ENCODE measurements around the gene SFRP2.

SFRP2 gene

GRCh38 chr4:153809916-153810810 lies 21.3 kb upstream of the SFRP2 start:
- TF ChIP-seq GATA1 (IDR thresholded peaks at IDR 0.05; ENCODE audit: low read depth, low read length): no peak
- no peak for TF ChIP-seq POLR2A (IDR thresholded peaks at IDR 0.05; ENCODE audit: low read length)
- DNase-seq: no peak

DNA sequence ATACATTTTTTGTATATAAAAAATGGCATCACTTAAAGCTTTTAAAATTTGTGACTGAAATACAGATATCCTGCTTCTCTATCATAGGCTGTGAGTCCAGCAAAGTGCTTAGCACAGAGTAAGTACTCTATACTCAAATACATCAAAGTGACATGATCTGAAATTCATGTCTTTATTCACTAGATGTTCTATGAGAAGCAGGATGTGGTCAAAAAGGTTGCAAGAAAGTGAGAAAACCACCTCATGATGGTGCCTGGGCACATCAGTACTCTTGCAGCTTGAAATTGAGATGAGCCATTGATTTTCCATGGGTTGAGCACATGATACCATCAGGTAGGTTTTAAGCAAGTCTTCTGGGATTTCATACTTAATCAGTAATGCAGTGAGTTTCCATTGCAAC lies 20.4 kb upstream of the SFRP2 start:
- TF ChIP-seq POLR2A (IDR thresholded peaks at IDR 0.05; ENCODE audit: low read length) (no peak), GATA1 (IDR thresholded peaks at IDR 0.05; ENCODE audit: low read depth, low read length) (no peak)
- no peak for DNase-seq

DNA sequence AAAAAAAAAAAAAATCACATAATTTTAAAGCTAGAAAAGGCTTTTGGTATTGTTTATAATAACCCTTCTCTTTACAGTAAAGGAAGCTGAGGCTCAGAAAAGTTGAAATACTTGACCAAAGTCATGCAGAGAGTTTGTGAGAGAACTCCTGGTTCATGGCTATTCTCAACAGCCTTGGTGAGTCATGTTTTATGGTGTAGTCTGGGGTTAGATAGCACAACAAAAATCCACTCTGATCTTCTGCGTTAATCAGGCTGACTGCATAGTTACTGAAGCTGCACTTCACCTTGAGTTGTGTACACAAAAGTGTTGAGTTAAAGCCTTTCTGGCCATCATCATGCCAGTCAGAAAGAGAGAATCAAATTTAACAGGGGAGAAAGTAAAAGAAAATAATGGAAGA lies 19.3 kb upstream of the SFRP2 start:
- TF ChIP-seq POLR2A (IDR thresholded peaks at IDR 0.05; ENCODE audit: low read length): no peak
- TF ChIP-seq GATA1 (IDR thresholded peaks at IDR 0.05; ENCODE audit: low read depth, low read length): no peak
- no peak for DNase-seq

DNA sequence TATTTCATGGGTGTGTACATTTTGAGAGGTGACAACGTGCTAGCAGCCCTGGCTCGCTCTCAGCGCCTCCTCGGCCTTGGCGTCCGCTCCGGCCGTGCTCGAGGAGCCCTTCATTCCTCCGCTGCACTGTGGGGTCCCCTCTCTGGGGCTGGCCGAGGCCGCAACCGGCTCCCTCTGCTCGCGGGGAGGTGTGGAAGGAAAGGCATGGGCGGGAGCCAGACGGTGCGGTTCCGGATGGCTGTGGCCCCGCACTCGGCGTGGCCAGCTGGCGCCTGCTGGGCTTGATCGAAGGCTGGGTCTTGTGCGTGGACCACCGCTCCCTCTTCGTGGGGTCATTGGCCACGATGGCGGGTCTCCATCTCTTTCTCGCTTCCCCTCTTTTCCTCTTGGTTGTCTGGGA lies 17.2 kb upstream of the SFRP2 start:
- TF ChIP-seq GATA1 (IDR thresholded peaks at IDR 0.05; ENCODE audit: low read depth, low read length) (no peak), POLR2A (IDR thresholded peaks at IDR 0.05; ENCODE audit: low read length) (no peak)
- DNase-seq: no peak

- DNase-seq: no peak
- no peak for TF ChIP-seq POLR2A (IDR thresholded peaks at IDR 0.05; ENCODE audit: low read length)
- no peak for TF ChIP-seq GATA1 (IDR thresholded peaks at IDR 0.05; ENCODE audit: low read depth, low read length)
These were observed 15.8 kb upstream of the SFRP2 start for GRCh38 chr4:153804722-153805121.

- DNase-seq: peak in 1 of 2 experiments; percentile 49
These were observed 10.8 kb upstream of the SFRP2 start for GRCh38 chr4:153799694-153800074.

GRCh38 chr4:153798901-153799693 lies 10.2 kb upstream of the SFRP2 start:
- DNase-seq: no peak
- TF ChIP-seq POLR2A (IDR thresholded peaks at IDR 0.05; ENCODE audit: low read length) (no peak), GATA1 (IDR thresholded peaks at IDR 0.05; ENCODE audit: low read depth, low read length) (no peak)

More at GRCh38 chr4:153799694-153800074, 10.8 kb upstream of the SFRP2 start:
- TF ChIP-seq POLR2A (IDR thresholded peaks at IDR 0.05; ENCODE audit: low read length) (no peak), GATA1 (IDR thresholded peaks at IDR 0.05; ENCODE audit: low read depth, low read length) (no peak)

DNA sequence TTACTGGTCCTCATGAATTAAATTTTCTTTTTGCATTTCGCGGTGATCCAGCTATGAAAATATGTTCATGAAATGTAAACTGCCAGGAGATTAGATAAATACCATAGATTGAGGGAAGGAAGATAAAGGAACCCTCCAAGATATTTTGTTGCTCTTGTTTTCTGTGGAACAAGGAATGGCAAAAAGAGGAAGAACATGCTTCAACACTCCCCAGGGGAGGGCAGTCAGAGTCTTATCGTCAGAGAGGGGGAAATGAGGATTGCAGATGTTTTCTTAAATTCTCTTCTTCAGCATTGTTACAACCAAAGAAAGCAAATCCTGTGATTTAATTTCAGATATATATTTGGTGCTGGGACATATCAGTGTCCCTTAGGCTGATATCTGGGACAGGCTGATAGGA lies 9.5 kb upstream of the SFRP2 start:
- no peak for DNase-seq
- no peak for TF ChIP-seq POLR2A (IDR thresholded peaks at IDR 0.05; ENCODE audit: low read length)
- TF ChIP-seq GATA1 (IDR thresholded peaks at IDR 0.05; ENCODE audit: low read depth, low read length): no peak

GRCh38 chr4:153794006-153794405 lies 5.1 kb upstream of the SFRP2 start:
- TF ChIP-seq GATA1 (IDR thresholded peaks at IDR 0.05; ENCODE audit: low read depth, low read length) (no peak), POLR2A (IDR thresholded peaks at IDR 0.05; ENCODE audit: low read length) (no peak)
- no peak for DNase-seq

GRCh38 chr4:153792618-153793247 lies 3.9 kb upstream of the SFRP2 start:
- no peak for DNase-seq
- no peak for TF ChIP-seq GATA1 (IDR thresholded peaks at IDR 0.05; ENCODE audit: low read depth, low read length)
- TF ChIP-seq POLR2A (IDR thresholded peaks at IDR 0.05; ENCODE audit: low read length): no peak

- TF ChIP-seq GATA1 (IDR thresholded peaks at IDR 0.05; ENCODE audit: low read depth, low read length) (no peak), POLR2A (IDR thresholded peaks at IDR 0.05; ENCODE audit: low read length) (no peak)
- peak; percentile 60 to 70 for DNase-seq
These were observed 3.1 kb upstream of the SFRP2 start for GRCh38 chr4:153791746-153792617.

GRCh38 chr4:153790962-153791551 lies 2.2 kb upstream of the SFRP2 start:
- peak in 1 of 2 experiments; percentile 27 for DNase-seq
- TF ChIP-seq POLR2A (IDR thresholded peaks at IDR 0.05; ENCODE audit: low read length): no peak
- no peak for TF ChIP-seq GATA1 (IDR thresholded peaks at IDR 0.05; ENCODE audit: low read depth, low read length)

- TF ChIP-seq POLR2A (IDR thresholded peaks at IDR 0.05; ENCODE audit: low read length) (no peak), GATA1 (IDR thresholded peaks at IDR 0.05; ENCODE audit: low read depth, low read length) (no peak)
These were observed 1.6 kb upstream of the SFRP2 start for GRCh38 chr4:153790500-153790865.

More at GRCh38 chr4:153790500-153790865, 1.6 kb upstream of the SFRP2 start:
- no peak for DNase-seq

All from erythroblast (primary cell).